HEK293T (cell line): ENCODE data around the gene MCCD1.

Experiments used
- CTCF ChIA-PET: fragments of 350-600 bp; formaldehyde crosslinking; extraction: SDS; loops from one replicate; lab custom pipeline; 2021; ENCODE audit warnings: antibody characterized with exemption, inconsistent platforms; lab: Yijun Ruan, JAX
- POLR2A ChIA-PET: fragments of 350-600 bp; formaldehyde crosslinking; extraction: SDS; loops from one replicate; lab custom pipeline; 2020; ENCODE audit warnings: antibody characterized with exemption, inconsistent platforms; lab: Yijun Ruan, JAX
- DNase-seq: peaks from one replicate; pipeline ENCODE4 v3.0.0; 2012; ENCODE audit warnings: mixed read lengths; ENCODE audit errors: extremely low spot score
- ARNT ChIP-seq: fragments of 450-650 bp; IDR thresholded peaks from 2 replicates; pipeline ENCODE4 v1.6.1; 2017; ENCODE audit warnings: mild to moderate bottlenecking
- BHLHE40 ChIP-seq: fragments of 450-650 bp; IDR thresholded peaks from 2 replicates; pipeline ENCODE4 v1.6.1; 2016; ENCODE audit warnings: mild to moderate bottlenecking, moderate library complexity, borderline replicate concordance
- CTBP1 ChIP-seq: fragments of 450-650 bp; IDR thresholded peaks from 2 replicates; pipeline ENCODE4 v1.6.1; 2016; ENCODE audit warnings: borderline replicate concordance
- ELF4 ChIP-seq: fragments of 450-650 bp; IDR thresholded peaks from 2 replicates; pipeline ENCODE4 v1.6.1; 2017; ENCODE audit warnings: antibody characterized with exemption
- FOXA1 ChIP-seq: fragments of 450-650 bp; IDR thresholded peaks from 2 replicates; pipeline ENCODE4 v1.6.1; 2016; ENCODE audit warnings: mild to moderate bottlenecking
- FOXK2 ChIP-seq: fragments of 450-650 bp; IDR thresholded peaks from 2 replicates; pipeline ENCODE4 v1.6.1; 2016; ENCODE audit warnings: mild to moderate bottlenecking
- FOXM1 ChIP-seq: fragments of 450-650 bp; IDR thresholded peaks from 2 replicates; pipeline ENCODE4 v1.6.1; 2017; ENCODE audit warnings: mild to moderate bottlenecking, borderline replicate concordance
- HDGF ChIP-seq: fragments of 450-650 bp; IDR thresholded peaks from 2 replicates; pipeline ENCODE4 v1.6.1; 2017; ENCODE audit warnings: antibody characterized with exemption, borderline replicate concordance
- L3MBTL2 ChIP-seq: fragments of 450-650 bp; conservative IDR thresholded peaks from 2 replicates; pipeline ENCODE4 v1.6.1; 2016; ENCODE audit warnings: mild to moderate bottlenecking
- LEF1 ChIP-seq: fragments of 450-650 bp; IDR thresholded peaks from 2 replicates; pipeline ENCODE4 v1.6.1; 2017; ENCODE audit warnings: mild to moderate bottlenecking, borderline replicate concordance
- NFRKB ChIP-seq: fragments of 450-650 bp; IDR thresholded peaks from 2 replicates; pipeline ENCODE4 v1.6.1; 2016; ENCODE audit warnings: mild to moderate bottlenecking, moderate library complexity
- PKNOX1 ChIP-seq: fragments of 450-650 bp; IDR thresholded peaks from 2 replicates; pipeline ENCODE4 v1.6.1; 2016
- SP1 ChIP-seq: fragments of 450-650 bp; IDR thresholded peaks from 2 replicates; pipeline ENCODE4 v1.6.1; 2017
- SUZ12 ChIP-seq: fragments of 450-650 bp; IDR thresholded peaks from 2 replicates; pipeline ENCODE4 v1.6.1; 2016; ENCODE audit warnings: mild to moderate bottlenecking
- TARDBP ChIP-seq: fragments of 450-650 bp; IDR thresholded peaks from 2 replicates; pipeline ENCODE4 v1.6.1; 2016
- ZNF384 ChIP-seq: fragments of 450-650 bp; IDR thresholded peaks from 2 replicates; pipeline ENCODE4 v1.6.1; 2016

MCCD1 gene

GRCh38 chr6:31530659-31531058 is 1.9 kb downstream of the MCCD1 start:
- DNase-seq: no peak
- TF ChIP-seq TARDBP: no peak
- no peak for TF ChIP-seq PKNOX1
- TF ChIP-seq LEF1: no peak
- TF ChIP-seq FOXA1: no peak
- TF ChIP-seq L3MBTL2: no peak
- TF ChIP-seq SUZ12: no peak
- no peak for TF ChIP-seq ZNF384
- TF ChIP-seq SP1: no peak
- TF ChIP-seq NFRKB: no peak
- no peak for TF ChIP-seq BHLHE40
- no peak for TF ChIP-seq FOXK2
- TF ChIP-seq FOXM1: no peak
- TF ChIP-seq ELF4: no peak
- no peak for TF ChIP-seq CTBP1
- no peak for TF ChIP-seq ARNT
- no peak for TF ChIP-seq HDGF
- ChIA-PET POLR2A (interaction anchor here (2.5 to 8.4 kb wide), 2 partner anchors 10 to 35 kb away, joined by 11 to 114 read pairs; partner anchors contain the start of gene DDX39B), CTCF (no interaction called here)

GRCh38 chr6:31531162-31531561 is 2.4 kb downstream of the MCCD1 start:
- TF ChIP-seq FOXK2 (no peak), FOXM1 (no peak), HDGF (no peak), CTBP1 (no peak), SP1 (no peak), ZNF384 (no peak), PKNOX1 (no peak), FOXA1 (no peak), L3MBTL2 (no peak), LEF1 (no peak), SUZ12 (no peak), ELF4 (no peak), TARDBP (no peak), NFRKB (no peak), ARNT (no peak), BHLHE40 (no peak)
- no peak for DNase-seq
- CTCF ChIA-PET: interaction anchor here (0.6 kb wide), 1 partner anchor 15 kb away, joined by 3 read pairs; the partner anchor contains the start of gene ATP6V1G2
- POLR2A ChIA-PET: interaction anchor here (1.0 to 8.4 kb wide), 4 partner anchors 10 to 36 kb away, joined by 3 to 114 read pairs (median 7); partner anchors contain the start of gene DDX39B

GRCh38 chr6:31531771-31532643 is 3.2 kb downstream of the MCCD1 start:
- no peak for TF ChIP-seq FOXK2
- ChIA-PET POLR2A (interaction anchor here (1.0 to 8.4 kb wide), 5 partner anchors 8 to 37 kb away, joined by 3 to 114 read pairs (median 3); partner anchors contain the start of gene DDX39B), CTCF (interaction anchor here (0.6 to 0.7 kb wide), 4 partner anchors 9 to 292 kb away, joined by 3 read pairs; partner anchors contain the start of genes ATP6V1G2 and DDX39B)
- DNase-seq: no peak

GRCh38 chr6:31532644-31533454 is 4.1 kb downstream of the MCCD1 start:
- TF ChIP-seq LEF1 (no peak), FOXA1 (no peak), ZNF384 (no peak), ELF4 (no peak), PKNOX1 (no peak), SUZ12 (no peak), HDGF (no peak), ARNT (no peak), NFRKB (no peak), CTBP1 (no peak), BHLHE40 (no peak), FOXM1 (no peak), FOXK2 (no peak), SP1 (no peak), TARDBP (no peak), L3MBTL2 (no peak)
- ChIA-PET POLR2A (interaction anchor here (1.0 to 8.4 kb wide), 4 partner anchors 8 to 38 kb away, joined by 3 to 114 read pairs (median 7); partner anchors contain the start of gene DDX39B), CTCF (interaction anchor here (0.6 kb wide), 2 partner anchors 9 to 291 kb away, joined by 3 read pairs; partner anchors contain the start of gene DDX39B)

GRCh38 chr6:31533455-31533841 is 4.7 kb downstream of the MCCD1 start:
- ChIA-PET CTCF (no interaction called here), POLR2A (no interaction called here)
- no peak for TF ChIP-seq L3MBTL2
- TF ChIP-seq PKNOX1: no peak
- TF ChIP-seq BHLHE40: no peak
- TF ChIP-seq SP1: no peak
- TF ChIP-seq ZNF384: no peak
- TF ChIP-seq LEF1: no peak
- TF ChIP-seq FOXK2: no peak
- no peak for TF ChIP-seq ARNT
- TF ChIP-seq CTBP1: no peak
- no peak for TF ChIP-seq FOXM1
- TF ChIP-seq NFRKB: no peak
- no peak for TF ChIP-seq HDGF
- no peak for TF ChIP-seq SUZ12
- no peak for TF ChIP-seq TARDBP
- DNase-seq: no peak

More at GRCh38 chr6:31532644-31533454, 4.1 kb downstream of the MCCD1 start:
- no peak for DNase-seq
